GM19035 (cell line): ENCODE results near the gene ATP11A.
A peak's percentile ranks its signal among the peaks of the same experiment; 100 is the strongest.

Experiments
- ATAC-seq: cut with Tn5 transposase; IDR thresholded peaks from one replicate; pipeline ENCODE4 v1.9.1; 2021; ENCODE audit not compliant: unreplicated experiment

Gene ATP11A

DNA sequence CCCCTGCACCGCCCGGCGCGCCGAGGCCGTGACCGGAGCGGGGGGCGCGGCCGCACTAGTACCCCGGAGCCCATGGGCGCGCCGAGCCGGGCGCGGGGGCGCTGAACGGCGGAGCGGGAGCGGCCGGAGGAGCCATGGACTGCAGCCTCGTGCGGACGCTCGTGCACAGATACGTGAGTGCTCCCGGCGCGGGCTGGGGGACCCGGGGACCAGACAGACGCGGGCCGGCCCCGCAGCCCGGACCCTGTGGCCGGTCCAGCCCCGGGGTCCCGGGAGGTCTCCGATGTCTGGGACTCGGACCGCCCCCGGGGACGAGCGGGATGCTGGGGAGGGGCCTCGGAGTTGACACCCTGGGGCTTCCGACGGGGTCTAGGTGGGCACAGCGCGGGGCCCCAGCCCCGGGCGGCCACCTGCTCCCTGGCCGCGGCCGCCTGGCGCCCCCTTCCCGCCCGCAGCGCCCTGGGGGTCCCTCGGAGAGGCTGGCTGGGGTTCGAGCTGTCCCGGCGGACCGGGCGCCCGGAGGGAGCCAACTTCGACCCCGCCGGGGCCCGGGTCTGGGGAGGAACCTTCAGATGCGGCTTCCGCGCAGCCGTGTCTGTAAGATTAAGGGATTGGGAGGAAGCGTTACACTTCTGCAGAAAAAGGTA lies 568 bp downstream of the ATP11A start:
- peak; percentile 35 for ATAC-seq

DNA sequence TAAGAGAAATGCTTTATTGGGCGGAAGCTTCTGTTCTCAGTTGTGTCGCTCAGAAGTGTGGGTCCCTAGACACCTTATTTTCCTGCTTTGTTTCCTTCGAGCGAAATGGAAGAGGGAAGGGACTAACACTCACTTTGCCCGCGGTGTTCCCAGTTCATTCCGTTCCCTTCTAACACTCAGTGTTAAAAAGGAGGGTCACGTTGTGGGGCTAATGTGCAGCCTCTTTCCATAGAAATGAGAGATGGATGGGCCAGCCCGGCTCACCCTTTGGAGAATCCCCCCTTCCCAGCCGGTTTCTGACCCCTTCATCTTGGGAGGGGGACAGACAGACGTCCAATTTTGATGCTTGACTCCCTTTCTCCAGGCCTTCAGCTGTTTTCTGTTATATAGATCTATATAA lies 2.3 kb downstream of the ATP11A start:
- ATAC-seq = no peak

DNA sequence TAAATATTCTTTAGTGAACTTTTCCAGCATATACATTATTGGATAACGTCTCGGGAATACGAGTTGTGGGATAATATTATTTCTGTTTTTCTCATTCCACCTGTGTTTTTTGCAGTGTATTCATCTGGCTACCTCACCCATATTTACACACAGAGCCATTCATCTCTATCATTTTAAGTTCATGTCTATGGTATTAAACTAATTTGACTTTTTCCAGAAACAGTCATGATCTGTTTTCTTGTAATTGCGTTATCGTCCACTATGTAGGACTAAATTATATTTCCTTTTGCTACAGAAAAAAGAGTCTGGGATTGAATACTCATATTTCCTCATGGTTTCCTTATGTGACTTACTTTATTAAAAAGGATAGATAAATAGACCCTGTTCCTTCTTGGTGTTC lies 2.7 kb downstream of the ATP11A start:
- ATAC-seq = no peak

DNA sequence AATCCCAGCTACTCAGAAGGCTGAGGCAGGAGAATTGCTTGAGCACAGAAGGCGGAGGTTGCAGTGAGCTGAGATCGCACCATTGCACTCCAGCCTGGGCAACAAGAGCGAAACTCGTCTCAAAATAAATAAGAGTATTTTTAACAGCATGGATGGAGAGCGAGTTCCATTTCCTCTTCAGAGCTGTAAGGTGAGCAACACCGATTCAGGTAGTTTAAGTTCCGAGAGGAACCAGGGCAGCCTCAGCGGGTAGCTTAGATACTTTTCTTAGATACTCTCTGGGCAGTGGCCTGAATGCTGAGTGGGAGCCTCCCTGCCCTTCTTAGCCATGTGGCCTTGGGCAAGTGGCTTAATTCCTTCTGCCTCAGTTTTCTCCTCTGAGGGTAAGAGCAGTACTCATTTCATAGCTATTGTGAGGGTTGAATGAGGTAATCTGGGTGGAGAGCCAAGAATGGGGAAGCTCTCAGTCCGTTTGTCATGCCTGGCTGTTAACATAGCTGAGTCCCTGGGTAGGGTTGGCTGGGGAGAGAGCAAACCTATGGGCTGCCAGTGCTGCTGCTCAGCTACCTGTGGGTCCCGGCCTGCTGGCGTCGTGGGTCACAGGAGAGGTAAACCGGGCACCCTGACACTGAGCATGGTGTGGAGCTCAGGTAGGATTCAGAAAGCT lies 4.1 kb downstream of the ATP11A start:
- no peak for ATAC-seq

DNA sequence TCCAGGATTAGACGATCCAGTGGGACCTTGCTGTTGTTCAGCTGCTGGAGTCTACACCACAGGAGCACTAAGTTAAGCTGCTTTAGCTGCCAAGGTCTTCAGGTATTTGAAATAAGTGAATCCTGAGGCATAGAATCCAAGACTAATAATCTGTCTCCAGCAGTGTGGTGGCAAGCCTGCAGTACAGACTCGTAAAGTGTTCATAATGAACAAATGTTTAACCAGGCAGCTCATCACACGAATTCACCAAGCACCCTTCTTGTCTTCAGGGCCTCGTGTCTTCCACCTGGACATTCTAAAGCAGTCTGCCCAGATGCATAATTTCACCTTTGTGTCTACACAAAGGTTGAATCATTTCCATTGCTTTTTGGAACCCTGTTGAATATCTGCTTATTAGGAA lies 5.3 kb downstream of the ATP11A start:
- no peak for ATAC-seq

DNA sequence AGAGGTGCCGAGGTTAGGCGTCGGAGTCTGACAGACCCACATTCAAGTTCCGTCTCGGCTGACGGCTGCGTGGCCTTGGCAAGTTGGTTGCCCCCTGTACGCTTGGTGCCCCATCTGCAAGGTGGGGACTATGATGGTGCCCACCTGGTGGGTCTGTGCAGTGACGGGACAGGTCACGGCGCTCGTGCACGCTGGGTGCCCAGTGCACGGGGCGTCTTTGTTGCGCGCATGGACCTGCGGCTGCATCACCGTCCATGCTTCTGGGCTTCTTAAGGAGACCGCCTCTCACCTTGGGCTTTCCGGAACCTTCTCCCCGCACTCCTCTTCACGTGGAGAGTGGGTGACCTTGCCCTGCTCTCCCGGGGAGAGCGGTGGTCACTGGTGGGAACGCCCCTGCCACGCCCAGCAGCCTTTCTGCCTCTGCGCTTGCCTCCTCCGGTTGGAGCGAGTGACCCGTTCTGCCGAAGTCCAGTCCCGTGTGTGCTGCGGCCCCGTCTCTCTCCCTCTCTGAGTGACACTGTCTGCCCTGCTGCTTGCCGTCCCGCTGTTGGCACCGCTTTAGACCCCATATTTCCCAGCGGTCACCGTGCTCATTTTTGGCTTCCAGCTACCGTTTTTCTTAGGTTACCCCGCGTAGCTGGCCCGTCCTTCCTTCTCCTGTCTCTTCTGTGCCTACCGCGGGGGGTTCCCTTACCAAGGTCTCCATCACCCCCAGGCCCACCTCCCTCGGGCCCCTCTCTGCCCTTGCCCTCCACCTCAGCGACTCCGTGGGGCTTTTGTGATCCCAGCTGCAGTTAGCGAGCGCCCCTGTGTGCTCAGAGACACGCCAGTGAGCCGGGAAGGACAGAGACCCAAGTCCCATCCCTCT lies 6.4 kb downstream of the ATP11A start:
- ATAC-seq = no peak

DNA sequence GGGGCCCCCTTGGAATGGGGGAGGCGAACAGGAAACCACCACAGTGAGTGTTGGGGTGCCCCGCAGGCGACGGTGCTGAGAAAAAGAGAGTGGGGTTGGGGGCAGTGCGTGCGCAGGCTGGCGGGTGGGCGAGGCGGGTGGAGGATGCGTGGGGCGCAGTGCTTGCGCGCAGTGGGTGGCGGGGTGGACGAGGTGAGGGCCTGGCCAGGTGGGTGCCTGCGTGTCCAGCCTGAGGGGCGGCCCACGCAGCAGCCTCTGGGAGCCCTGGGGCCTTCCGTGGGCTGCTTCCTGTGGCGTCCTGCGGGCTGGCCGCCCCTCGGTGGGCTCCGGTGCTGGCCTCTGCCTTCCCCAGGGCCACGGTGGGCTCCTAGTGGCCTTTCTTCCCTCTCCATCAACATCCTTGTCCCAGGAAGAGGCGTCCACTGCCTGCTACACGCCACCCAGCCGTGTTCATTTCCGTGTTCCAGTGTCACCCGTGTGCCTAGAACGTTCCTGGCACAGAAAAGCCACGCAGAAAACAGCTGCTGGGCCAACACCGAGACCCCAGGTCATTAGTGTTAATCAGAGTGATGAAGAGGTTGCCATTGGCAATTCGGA lies 7.1 kb downstream of the ATP11A start:
- ATAC-seq = no peak

DNA sequence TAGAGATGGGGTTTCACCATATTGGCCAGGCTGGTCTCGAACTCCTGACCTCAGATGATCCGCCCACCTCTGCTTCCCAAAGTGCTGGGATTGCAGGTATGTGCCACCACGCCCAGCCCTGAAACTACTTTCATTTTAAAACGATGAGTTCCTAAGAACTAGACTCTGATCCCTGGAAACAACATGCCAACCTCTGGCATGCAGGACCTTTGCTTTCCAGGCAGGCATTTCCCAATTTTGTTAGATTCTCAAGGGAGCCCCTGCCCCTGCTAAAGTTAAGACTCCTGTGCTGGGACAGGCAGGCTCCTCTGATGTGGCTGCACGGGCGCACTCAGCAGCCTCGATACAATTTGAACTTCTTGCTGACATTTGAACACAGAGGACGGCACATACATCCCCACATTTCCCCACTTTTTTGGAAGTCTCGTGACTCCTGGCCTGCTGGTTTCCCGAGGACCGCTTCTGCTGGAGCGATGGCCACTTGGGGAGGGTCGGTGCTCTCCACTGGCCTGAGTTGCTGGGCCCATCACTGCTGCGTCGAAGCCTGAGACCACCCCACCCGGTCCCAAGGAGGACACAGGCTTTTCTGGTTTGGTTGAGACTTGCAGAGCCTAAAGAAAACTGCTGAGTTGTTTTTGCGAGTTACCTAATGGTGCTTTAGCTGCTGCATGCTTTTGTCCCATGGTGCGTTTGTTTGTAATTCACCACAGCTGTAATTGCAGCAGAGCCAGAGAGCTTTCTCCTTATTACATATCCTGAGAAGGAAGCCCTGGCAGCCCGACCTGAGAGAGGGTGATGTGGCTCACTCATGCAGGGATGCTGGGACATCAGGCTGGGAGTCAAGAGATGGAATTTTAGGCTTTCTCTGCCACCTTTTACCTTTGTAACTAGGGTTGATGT lies 8.2 kb downstream of the ATP11A start:
- no peak for ATAC-seq

DNA sequence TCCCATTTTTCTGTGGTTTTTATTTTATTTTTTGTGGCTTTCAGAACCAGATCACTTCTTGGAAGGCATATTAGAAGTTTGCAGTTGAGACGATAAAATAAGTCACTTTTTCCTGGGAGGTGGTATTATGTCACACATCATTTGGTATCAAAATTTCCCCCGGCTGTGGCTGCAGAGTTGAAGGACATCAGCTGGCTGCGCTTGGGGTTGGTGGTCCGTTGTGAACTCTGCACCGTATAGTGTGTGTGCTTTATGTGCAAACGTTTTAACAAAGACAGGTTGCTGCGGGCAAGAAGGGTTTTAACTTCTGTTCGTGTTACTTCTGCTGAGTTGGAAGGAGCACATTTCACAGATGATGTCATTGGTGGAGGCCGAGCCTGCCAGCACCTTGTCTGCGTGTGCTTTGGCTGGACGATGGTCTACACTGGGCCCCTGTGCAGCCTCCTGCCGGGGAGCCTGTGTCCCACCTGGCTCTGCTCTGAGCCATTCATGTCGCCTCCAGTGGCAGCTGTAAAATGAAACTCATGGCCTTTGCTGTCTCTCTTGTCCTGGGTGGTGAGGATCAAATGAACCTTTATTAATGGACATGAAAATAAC lies 9.6 kb downstream of the ATP11A start:
- ATAC-seq = no peak

DNA sequence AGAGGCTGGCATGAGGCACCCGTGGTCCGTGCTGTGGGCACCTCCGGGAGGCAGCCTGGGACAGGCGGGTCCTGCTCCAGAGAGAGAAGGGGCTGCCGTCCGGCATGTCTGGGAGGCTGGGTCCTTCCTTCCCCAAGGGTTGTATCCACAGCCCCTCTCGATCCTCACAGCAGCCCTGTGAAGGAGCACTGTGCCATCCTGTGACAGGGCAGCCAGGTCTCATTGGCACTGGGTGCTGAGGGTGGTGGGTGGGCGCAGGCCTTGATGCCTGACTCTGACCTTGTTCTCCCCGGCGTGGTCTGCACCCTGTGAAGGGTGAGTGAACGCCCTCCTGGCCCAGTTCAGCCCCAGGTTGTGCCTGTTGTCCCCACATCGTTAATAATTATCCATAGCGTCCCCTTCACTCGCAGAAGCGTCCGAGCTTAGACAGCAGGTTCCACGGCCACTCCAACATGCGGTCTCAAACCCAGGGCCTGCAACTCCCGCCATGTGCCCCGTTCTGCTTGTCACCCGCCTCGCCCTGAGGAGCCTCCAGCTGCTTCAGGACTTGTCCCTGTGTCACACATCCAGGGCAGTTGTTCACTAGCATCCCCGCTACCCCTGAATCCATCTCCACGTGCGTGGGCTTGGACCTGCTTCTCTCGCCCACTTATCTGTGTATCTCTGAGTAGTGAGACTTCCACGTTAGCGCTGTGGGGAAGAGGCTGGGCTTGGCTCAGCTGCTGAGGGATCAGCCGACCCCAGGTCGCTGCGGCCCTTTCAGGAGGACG lies 10.6 kb downstream of the ATP11A start:
- no peak for ATAC-seq

DNA sequence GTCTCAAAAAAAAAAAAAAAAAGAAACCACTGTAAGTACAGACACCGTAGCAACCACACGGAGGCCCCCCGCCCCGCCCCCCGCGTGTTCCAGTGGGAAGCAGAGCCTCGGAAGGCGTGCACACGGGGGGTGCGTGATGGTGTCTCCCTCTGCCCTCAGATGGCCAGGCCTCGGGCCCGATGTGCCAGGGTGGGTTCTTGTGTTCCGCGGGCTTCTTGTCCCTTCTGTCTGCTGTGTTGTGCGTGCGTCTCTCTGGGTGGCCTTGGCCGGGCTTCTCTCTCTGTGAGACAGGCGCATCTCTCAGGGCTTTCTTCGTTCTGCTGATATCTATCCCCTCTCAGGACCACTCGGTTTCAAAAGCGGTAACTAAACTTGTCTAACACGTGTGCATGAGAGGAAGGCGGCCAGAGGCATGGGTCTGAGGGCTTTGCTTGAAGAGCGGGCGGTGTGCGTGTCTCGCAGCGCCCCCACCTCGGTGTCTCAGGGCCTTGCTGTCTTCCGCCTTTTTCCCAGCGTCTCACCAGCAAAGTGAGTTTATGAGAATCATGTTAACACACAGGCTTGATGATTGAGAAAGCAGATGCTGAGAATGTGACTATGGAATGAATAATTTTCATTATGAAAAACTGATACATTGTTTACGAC lies 12.6 kb downstream of the ATP11A start:
- ATAC-seq = no peak

DNA sequence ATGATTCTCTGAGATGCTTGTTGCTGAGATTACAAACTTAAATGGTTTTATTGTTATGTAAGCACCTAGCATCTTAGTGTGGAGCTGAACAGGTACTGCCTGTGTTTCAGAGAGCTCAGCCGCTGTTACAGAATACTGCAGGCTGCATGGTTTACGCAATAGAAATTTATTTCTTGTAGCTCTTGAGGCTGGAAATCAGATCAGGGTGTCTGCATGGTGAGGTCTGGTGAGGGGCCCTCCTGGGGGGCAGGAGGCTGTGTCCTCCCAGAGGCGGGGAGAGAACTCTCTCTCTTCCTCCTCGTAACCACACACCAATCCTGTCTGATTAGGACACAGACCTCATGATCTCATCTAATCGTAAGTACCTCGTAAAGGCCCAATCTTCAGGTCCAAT lies 13.1 kb downstream of the ATP11A start:
- ATAC-seq = no peak

DNA sequence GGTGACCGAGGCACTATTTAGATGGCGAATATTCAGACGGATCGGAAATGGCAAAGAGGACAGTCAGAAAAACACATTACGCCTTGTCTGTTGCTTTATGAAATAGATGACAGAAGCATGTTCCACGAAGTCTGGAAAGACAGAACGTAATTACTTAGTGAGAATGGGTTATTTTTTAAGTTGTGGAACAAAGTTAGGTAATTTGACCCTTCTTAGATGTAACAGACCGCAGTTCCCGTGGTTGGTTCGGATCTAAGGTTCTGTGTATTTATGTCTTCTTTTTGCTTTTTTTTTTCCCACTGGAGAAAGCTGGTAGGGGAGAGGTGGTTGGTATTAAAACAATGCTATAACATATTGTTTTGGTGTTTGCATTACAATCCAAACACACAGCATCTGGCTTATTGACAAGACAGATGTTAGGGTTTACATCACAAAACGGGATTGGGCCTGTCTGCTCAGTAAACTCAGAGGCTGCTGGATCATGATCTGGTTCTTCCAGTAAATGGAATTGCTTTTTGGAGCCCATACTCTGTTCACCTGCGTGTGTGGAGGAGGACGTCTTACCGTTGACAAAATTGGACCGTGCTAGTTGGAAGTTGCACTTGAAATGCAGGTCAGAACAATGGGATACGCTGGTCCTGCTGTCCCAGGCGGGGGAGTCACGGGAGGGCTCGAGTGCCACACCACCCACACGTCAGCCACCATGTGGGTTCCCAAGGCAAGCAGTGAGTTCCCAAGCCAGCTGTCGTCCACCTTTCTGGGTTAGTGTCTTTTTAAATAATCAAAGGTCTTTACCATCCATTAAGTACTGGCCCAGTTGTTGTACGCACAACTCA lies 13.8 kb downstream of the ATP11A start:
- ATAC-seq = no peak

DNA sequence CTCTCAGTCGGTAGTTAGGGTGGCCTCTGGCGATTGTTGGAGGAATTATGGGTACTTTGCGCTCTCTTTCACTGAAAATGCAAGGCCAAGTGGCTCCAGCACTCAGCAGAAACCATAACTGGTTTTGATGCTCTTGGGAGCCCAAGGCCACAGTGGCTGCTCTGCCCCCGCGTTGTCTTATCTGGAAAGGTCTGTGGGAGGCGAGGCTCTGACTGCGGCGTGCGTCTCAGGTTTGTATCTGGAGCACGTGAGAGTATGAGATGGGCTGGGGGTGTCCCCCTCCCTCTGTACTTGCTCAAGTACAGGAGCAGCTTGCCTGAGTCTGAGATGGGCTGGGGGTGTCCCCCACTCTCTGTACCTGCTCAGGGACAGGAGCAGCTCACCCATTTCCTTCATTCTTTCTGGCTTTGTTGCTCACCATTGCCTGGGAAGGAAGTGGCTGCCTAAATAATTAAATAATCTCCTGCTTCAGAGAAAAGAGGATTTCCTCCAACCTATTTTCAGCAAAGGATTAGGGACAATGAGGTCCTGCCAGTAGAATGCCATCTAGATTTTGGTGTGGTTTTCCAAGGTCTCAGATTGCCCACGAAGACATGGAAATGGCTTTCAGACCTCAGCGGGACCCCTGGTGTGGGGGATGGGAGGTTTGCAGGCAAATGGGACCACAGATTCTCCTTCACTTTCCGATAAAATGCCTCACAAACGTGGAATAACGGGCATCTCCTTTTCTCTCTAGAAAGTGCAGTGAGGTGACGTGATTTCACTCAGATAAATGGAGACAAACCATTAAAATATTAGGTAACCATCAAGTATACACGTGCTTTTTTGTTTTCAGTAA lies 14.7 kb downstream of the ATP11A start:
- no peak for ATAC-seq

DNA sequence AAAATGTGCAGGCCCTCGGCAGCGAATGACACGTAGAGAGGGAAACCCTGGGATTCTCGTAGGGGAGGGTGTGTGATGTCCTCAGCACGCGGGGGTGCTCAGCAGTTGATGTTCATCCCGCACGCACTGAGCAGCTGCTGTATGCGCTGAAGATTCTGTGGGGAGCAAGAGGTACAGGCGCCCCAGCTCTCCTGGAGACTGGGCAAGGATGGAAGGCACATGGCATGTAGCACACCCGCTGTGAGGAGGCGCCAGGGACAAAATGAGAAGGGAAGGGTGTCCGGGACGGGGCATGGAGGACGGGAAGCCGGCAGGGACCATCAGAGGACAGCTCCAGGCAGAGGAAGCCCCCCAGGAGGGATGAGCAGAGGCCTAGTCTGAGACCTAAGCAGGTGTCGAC lies 15.4 kb downstream of the ATP11A start:
- no peak for ATAC-seq

DNA sequence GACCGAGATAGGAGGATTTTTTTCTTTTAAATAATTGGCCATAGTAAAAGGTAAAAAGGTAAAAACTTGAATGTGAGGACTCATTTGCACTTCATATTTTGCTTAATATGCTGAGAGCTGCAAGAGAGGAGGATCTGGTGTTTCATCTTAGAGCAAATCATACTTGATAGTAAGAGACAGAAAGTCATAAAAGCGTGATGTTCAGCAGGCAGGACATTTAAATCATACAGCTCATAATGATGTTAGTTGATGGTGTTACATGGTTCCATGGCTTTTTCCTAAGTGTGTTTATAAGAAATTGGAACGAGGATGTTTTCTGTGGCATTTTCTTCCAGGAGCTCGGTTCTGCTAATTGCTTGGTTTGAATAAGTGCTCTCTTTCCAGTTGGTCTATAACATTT lies 16.3 kb downstream of the ATP11A start:
- ATAC-seq = no peak

DNA sequence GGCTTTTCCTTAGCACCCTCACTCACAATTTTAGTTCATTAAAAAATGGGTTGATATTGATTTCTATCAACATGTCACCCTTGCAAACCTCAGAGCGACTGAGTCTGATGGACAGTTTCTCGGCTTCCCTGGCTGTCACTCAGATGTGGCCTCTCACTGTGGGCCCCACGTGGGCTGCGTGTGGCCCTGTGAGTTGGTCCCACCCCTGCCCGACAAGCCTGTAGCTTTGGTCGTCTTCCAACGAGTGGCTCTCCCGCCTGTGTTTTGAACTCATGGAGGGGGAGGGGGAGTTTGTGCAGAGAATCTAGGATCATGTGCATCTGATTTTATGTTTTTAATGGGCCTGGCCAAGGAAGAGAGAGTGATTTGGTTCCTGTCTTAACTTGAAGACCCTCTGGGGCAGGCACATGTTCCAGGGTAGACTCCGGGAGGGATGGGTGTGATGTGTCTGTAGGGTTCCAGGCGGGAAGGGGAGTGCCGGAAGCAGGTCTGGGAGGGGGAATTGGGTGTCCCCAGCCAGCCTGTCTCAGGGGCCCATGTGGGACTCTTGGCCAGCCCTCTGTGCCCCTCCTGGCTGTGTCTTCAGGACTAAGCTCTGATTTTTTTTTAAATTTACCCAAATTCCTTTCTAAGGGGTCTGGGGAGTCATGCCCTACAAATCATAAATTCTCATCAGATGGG lies 18.9 kb downstream of the ATP11A start:
- no peak for ATAC-seq
